Spleen (tissue), 11 donors: Measurements from ENCODE around the gene CAMTA2. TPM values are rescaled to one million over a fixed set of nuclear protein-coding genes. Genes with fewer than 3 reads are reported as not detected.
A peak's percentile ranks its signal among the peaks of the same experiment; 100 is the strongest.

ENCODE experiments used
- DNase-seq: peaks from one replicate; pipeline ENCODE4 v3.0.0-alpha.2; 2020
- H3K27ac ChIP-seq, 8 donors: fragments of 200-600 bp; sonication (generic) in 7 of 8; 1 replicate in 4 of 8; 2 replicates in 4 of 8; pipeline versions ENCODE4 v1.5.0 to v1.8.0; 2016 to 2021; ENCODE audit warnings: inconsistent platforms in 4 of 8, mild to moderate bottlenecking in 4 of 8, moderate library complexity in 1 of 8
- H3K27me3 ChIP-seq, 7 donors: fragments of 200-600 bp; sonication (generic) in 6 of 7; replicated peaks in 1 of 7; 1 replicate in 4 of 7; 2 replicates in 3 of 7; pipeline versions ENCODE4 v1.5.0 to v1.8.0; 2016 to 2021; ENCODE audit warnings: inconsistent platforms in 3 of 7, mild to moderate bottlenecking in 1 of 7
- H3K36me3 ChIP-seq, 6 donors: fragments of 200-600 bp; sonication (generic) in 5 of 6; 1 replicate in 4 of 6; 2 replicates in 2 of 6; pipeline versions ENCODE4 v1.5.0 to v1.8.0; 2016 to 2021; ENCODE audit warnings: inconsistent platforms in 2 of 6
- H3K4me1 ChIP-seq, 6 donors: fragments of 200-600 bp; sonication (generic) in 5 of 6; 1 replicate in 3 of 6; 2 replicates in 3 of 6; pipeline versions ENCODE4 v1.5.0 to v1.8.0; 2016 to 2021; ENCODE audit warnings: inconsistent platforms in 3 of 6
- H3K4me3 ChIP-seq, 8 donors: fragments of 200-600 bp; sonication (generic) in 7 of 8; 1 replicate in 4 of 8; 2 replicates in 4 of 8; pipeline versions ENCODE4 v1.5.0 to v1.8.0; 2016 to 2021; ENCODE audit warnings: inconsistent platforms in 4 of 8, mild to moderate bottlenecking in 4 of 8, moderate library complexity in 2 of 8
- H3K9me3 ChIP-seq, 8 donors: fragments of 200-600 bp; sonication (generic) in 7 of 8; 1 replicate in 4 of 8; 2 replicates in 4 of 8; pipeline versions ENCODE4 v1.5.0 to v1.8.0; 2016 to 2021; ENCODE audit warnings: inconsistent platforms in 4 of 8
- POLR2A ChIP-seq, 3 donors: fragments of 450-650 bp; IDR thresholded peaks; one replicate each; pipeline ENCODE4 v1.5.1; 2017; ENCODE audit warnings: antibody characterized with exemption in 3 of 3, mild to moderate bottlenecking in 1 of 3
- POLR2AphosphoS5 ChIP-seq, 3 donors: sonication (generic); formaldehyde crosslinking; IDR thresholded peaks; one replicate each; pipeline ENCODE4 v1.5.1; 2017; ENCODE audit warnings: antibody characterized with exemption in 3 of 3
- WGBS, 5 donors: extraction: QIAGEN DNeasy Blood & Tissue Kit in 3 of 5; methylation state at CpG; one replicate each; pipeline versions ENCODE4 v1.1.5 to v1.1.7; 2013 to 2018; 5-methylcytosine and 5-hydroxymethylcytosine counted together
- intact Hi-C: fragments of 100-400 bp; cut with DNase I; formaldehyde crosslinking; loops from one replicate; pipeline ENCODE4 v1.15.0; 2023; ENCODE audit warnings: low total_unique reads
- polyA plus RNA-seq, 3 donors: library from polyadenylated mRNA; stranded (reverse); fragments of 200-250 nt; gene quantifications; one replicate each; pipeline ENCODE4 v1.2.1, GENCODE V29; 2013
- total RNA-seq, 7 donors: library from RNA; depleted of rRNA in 3 of 7; stranded (reverse); fragments of >200 nt in 3 of 7; fragmentation: NEBNext Ultra II Directional in 4 of 7; extraction: Animal tissue kit (Norgen Biotek cat#: 25700) in 4 of 7; gene quantifications; one replicate each; pipeline versions ENCODE4 v1.1.0 to v1.2.1, GENCODE V29; 2016 to 2021
- TF ChIP-seq, protein P1 (sequence below), 11 experiments: fragments of 200-600 bp in 7 of 11; fragments of 450-650 bp in 4 of 11; sonication (generic) in 4 of 11; IDR thresholded peaks in 8 of 11; conservative IDR thresholded peaks in 3 of 11; 1 replicate in 7 of 11; 2 replicates in 4 of 11; pipeline versions ENCODE4 v1.4.0 to v1.8.0; 2016 to 2021; ENCODE audit warnings: antibody characterized with exemption in 11 of 11, inconsistent platforms in 4 of 11, mild to moderate bottlenecking in 1 of 11
- donor health status: healthy with polysubstance abuse.
- donor health status: DM: no; HTN: no; CAD: no; lungs with moderate emphysema.
- donor health status: DM: no; HTN: no; CAD: no.
- donor health status: Bipolar disorder and iron deficiency.
- donor health status: healthy.
- donor health status: DM: no; HTN: no; CAD: no.
- donor health status: DM: yes; HTN: yes; CAD: no.

The CAMTA2 gene
- total and polyA plus RNA-seq, 10 donors: 21.3 to 79.8 (median 50.5) TPM

DNA sequence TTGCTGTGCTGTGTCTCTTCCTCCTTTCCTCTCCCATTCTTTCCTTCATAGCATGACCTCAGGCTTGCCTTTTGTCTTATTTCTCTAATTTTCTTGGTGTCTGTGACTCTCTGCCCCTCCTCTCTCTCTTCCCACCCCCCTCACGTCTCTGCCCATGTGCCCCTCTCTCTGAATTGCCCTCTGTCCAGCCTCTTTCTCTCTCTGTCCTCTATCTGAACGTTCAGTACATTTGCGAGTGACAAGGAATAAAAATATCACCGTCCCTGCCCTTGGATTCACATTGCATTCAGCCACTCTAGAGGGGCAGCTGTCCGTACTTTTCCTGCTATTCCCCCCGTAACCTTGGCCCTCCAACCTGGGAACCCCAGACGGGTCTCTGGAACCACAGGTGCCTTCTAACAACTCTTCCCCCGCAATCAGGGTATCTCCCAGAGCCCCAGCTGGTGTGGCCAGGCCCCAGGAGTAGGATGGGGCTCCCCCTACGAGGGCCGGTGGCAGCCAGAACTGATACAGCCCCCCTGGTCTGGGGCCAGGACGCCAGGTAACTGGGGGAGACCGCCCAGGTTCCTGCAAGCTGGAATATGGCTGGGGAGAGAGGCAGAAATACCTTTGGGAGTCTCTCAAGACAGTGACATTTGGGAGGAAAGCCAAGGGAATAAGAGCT lies 12.1 kb upstream of the CAMTA2 start:
- no peak for DNase-seq
- intact Hi-C loops: loop anchor here (10.0 kb wide), 1 partner anchor 65 kb away; the partner anchor contains the start of gene GP1BA
- peaks cover 0 to 45% (median 35%) of the 10 kb centered on the region in 6 donors for H3K36me3 ChIP-seq
- H3K4me3 ChIP-seq: peak overlapping the region; percentile 85 to 97 (median 88)
- H3K27ac ChIP-seq: peak overlapping the region in 6 of 8 donors; percentile 89 to 95 (median 90)
- TF ChIP-seq, protein P1, sequence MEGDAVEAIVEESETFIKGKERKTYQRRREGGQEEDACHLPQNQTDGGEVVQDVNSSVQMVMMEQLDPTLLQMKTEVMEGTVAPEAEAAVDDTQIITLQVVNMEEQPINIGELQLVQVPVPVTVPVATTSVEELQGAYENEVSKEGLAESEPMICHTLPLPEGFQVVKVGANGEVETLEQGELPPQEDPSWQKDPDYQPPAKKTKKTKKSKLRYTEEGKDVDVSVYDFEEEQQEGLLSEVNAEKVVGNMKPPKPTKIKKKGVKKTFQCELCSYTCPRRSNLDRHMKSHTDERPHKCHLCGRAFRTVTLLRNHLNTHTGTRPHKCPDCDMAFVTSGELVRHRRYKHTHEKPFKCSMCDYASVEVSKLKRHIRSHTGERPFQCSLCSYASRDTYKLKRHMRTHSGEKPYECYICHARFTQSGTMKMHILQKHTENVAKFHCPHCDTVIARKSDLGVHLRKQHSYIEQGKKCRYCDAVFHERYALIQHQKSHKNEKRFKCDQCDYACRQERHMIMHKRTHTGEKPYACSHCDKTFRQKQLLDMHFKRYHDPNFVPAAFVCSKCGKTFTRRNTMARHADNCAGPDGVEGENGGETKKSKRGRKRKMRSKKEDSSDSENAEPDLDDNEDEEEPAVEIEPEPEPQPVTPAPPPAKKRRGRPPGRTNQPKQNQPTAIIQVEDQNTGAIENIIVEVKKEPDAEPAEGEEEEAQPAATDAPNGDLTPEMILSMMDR (IDR thresholded peaks at IDR 0.05 in 8 of 11, conservative IDR thresholded peaks at IDR 0.05 in 3 of 11): no peak
- TF ChIP-seq POLR2A (IDR thresholded peaks at IDR 0.05) (no peak), POLR2AphosphoS5 (IDR thresholded peaks at IDR 0.05) (no peak)
- H3K9me3 ChIP-seq: no peaks in the 10 kb centered on the region
- WGBS, 5 donors: 57 to 70% (median 67%) methylated on average over 12 of the region's 12 CpGs
- peaks cover 18 to 51% (median 32%) of the 10 kb centered on the region in 6 donors for H3K4me1 ChIP-seq
- no peaks in the 10 kb centered on the region for H3K27me3 ChIP-seq

DNA sequence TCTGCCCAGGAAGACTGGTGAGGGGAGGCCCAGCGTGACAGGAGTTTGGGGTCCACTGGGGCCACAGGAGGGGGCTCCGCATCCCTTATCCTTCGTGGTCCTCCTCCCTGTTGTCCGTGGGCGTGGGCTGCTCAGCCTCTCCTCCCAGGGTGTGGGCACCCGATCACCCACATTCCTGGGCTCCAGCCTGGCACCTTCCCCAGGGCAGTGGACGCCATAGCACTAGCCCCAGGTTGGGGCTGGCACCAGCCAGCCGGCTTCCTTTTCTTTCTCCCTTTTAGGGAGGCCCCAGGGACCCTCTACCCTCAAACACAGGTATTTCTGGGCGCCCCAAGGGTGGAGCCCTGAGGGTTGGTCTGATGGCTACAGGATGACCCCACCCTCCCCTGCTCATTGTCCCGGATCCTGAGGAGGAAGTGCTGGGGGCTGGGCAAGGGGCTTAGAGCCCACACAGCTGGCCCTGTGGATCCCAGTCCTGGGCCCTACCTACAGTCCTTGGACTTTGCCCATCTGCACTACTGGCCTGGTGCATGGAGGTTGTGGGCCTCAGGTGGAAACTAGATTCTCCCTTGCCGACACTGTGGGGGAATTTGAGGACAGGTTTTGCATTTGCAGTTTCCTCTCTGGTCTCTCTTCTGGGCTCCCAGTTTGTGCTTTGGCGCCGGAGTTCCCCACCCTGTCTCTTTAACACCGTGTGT lies 11.4 kb upstream of the CAMTA2 start:
- DNase-seq: no peak
- Histone ChIP-seq H3K27ac (peak overlapping the region in 7 of 8 donors; percentile 89 to 95 (median 90)), H3K9me3 (no peaks in the 10 kb centered on the region), H3K36me3 (peaks cover 0 to 39% (median 28%) of the 10 kb centered on the region in 6 donors), H3K4me3 (peak overlapping the region; percentile 85 to 97 (median 88)), H3K27me3 (no peaks in the 10 kb centered on the region), H3K4me1 (peaks cover 18 to 51% (median 32%) of the 10 kb centered on the region in 6 donors)
- WGBS, 5 donors: 22 to 49% (median 37%) methylated on average over 13 to 14 of the region's 14 CpGs
- intact Hi-C loops: loop anchor here (10.0 kb wide), 1 partner anchor 64 kb away; the partner anchor contains the start of gene GP1BA
- no peak for TF ChIP-seq POLR2AphosphoS5 (IDR thresholded peaks at IDR 0.05)
- TF ChIP-seq, protein P1 (IDR thresholded peaks at IDR 0.05 in 8 of 11, conservative IDR thresholded peaks at IDR 0.05 in 3 of 11): no peak
- no peak for TF ChIP-seq POLR2A (IDR thresholded peaks at IDR 0.05)

DNA sequence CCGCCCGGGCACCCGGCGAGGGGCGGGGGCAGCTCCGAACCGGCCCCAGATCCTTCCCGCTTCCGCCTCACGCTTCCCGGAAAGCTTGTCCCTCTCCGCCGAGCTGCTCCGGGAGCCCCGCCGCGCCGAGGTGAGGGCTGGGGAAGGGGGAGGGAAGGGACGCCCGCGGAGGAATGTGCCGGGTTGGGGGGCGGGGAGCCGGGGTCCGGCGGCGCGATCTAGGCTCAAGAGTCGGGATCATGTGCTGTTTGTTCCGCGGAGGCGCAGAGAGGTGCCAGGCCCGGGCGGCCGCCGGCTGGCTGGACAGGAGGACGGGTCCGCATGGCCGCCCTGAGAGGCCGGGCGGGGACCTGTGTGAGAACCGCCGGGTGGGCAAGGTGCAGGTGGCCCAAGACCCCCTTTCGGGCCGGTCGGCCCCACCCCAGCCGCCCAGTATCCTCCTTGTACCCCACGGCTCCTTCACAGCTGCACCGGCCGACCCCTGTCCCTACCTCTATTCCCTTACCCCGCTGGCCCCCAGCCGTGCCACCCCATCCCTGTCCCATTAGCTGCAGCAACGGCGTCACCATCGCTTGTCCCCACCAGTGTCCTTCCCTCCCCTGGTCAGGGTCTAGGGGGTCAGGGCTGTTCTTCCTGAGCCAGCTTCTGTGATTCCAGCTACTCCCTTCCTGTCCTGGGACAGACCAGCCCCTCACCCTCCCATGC lies 10.7 kb upstream of the CAMTA2 start:
- H3K9me3 ChIP-seq: no peaks in the 10 kb centered on the region
- H3K36me3 ChIP-seq: peaks cover 0 to 32% (median 21%) of the 10 kb centered on the region in 6 donors
- H3K27ac ChIP-seq: peak overlapping the region; percentile 66 to 95 (median 90)
- H3K4me1 ChIP-seq: peaks cover 18 to 51% (median 32%) of the 10 kb centered on the region in 6 donors
- intact Hi-C loops: loop anchor here (10.0 kb wide), 1 partner anchor 63 kb away; the partner anchor contains the start of gene GP1BA
- peak; percentile 90 for DNase-seq
- WGBS, 5 donors: 2 to 6% (median 3%) methylated on average over 17 to 55 of the region's 55 CpGs
- peak overlapping the region; percentile 85 to 97 (median 88) for H3K4me3 ChIP-seq
- H3K27me3 ChIP-seq: no peaks in the 10 kb centered on the region
- TF ChIP-seq POLR2A (IDR thresholded peaks at IDR 0.05) (no peak), POLR2AphosphoS5 (IDR thresholded peaks at IDR 0.05) (peak; percentile 36 to 69 (median 64))

DNA sequence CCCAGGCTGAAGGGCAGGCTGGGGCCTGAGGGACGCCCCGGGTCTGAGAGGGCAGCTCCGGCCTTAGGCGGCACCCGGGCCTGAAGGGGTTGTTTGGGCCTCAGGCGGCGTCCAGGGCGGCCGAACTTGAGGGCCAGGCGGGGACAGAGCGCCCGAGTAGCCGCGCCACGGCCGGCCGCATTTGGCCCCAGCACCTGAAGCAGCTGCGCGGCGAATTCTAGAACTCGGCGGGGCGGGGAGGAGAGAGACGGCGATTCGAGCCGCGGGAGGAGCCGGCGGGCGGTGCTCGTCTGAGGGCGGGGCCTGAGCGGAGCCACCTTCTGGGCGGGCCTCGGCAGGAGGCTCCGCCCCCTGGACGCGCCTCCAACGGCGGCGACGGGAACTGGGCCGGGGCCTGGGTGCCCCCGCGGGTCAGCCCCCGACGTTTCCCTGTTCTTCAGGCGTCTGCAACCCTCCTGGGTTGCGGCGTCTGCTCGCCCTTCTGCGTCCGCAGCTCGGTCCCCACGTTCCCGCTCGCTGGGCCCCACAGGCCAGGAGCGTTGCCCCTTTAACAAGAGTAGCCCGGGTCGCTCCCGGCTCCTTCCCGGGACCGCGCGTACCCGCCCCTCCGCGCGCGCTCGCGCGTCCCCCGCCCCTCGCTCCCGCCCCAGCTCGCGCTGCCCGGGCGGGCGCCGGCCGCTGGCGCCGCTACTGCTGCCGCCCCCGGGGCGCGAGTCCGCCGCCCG lies 10.0 kb upstream of the CAMTA2 start, which contains the start of the genes INCA1 and KIF1C:
Gene INCA1 (minus strand): TSS at position 221 of the 725 bp plus-strand sequence. CDS start 3,085 bp downstream, outside the sequence.
Gene KIF1C (plus strand): TSS at position 649 of the 725 bp plus-strand sequence. CDS start 2,297 bp downstream, outside the sequence.
- Histone ChIP-seq H3K36me3 (peaks cover 0 to 24% (median 14%) of the 10 kb centered on the region in 6 donors), H3K9me3 (no peaks in the 10 kb centered on the region), H3K27me3 (no peaks in the 10 kb centered on the region), H3K27ac (peak within 1 kb of the TSS; percentile 69 to 95 (median 90)), H3K4me3 (peak within 1 kb of the TSS; percentile 85 to 97 (median 88)), H3K4me1 (peaks cover 18 to 51% (median 32%) of the 10 kb centered on the region in 6 donors)
- 0 to 6% (median 1%) methylated on average over 3 to 93 of the region's 93 CpGs for WGBS, 5 donors
- TF ChIP-seq, protein P1 (IDR thresholded peaks at IDR 0.05 in 8 of 11, conservative IDR thresholded peaks at IDR 0.05 in 3 of 11): peak in 9 of 11 experiments; percentile 19 to 65 (median 43)
- TF ChIP-seq POLR2AphosphoS5 (IDR thresholded peaks at IDR 0.05) (peak; percentile 71 to 85 (median 78)), POLR2A (IDR thresholded peaks at IDR 0.05) (peak in 2 of 3 donors; percentile 28 to 37)
- intact Hi-C loops: loop anchor here (10.0 kb wide), 1 partner anchor 63 kb away; the partner anchor contains the start of gene GP1BA
- DNase-seq: peak; percentile 99
